Measurements from ENCODE around the gene BUD31. TPM values are rescaled to one million over a fixed set of nuclear protein-coding genes. Genes with fewer than 3 reads are reported as not detected.

BUD31 gene
- total RNA-seq, 1 donor from 2014 or later = 73.4 TPM

DNA sequence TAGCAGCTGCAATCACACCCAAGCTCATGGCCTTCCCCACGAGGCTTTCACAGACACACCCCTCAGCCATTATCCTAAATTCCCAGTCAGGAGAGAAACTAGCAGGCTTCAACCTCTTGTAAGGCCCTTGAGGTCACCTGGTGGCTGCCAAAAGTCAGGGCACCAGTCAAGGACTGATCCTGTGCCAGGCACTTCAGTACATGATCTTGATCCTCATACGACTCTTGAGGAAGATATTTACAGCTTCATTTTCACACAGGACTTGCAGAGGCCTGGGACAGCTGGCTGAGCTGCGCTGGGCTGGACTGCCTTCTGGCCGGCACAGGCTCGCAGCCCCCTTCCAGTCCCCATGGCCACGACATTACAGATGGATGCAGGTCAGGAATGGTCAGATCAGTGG is 9.2 kb upstream of the BUD31 start:
- Mint-ChIP-seq H3K27me3 (ENCODE audit: unreplicated experiment) (peaks cover 21% of the 10 kb centered on the region), H3K4me1 (ENCODE audit: unreplicated experiment) (no peaks in the 10 kb centered on the region), H3K9me3 (ENCODE audit: unreplicated experiment) (no peaks in the 10 kb centered on the region), H3K4me3 (ENCODE audit: unreplicated experiment) (no peak overlapping the region), H3K27ac (ENCODE audit: unreplicated experiment) (peak overlapping the region; percentile 16), H3K36me3 (ENCODE audit: low read depth, unreplicated experiment) (peaks cover 42% of the 10 kb centered on the region)
- no peak for DNase-seq (ENCODE audit: low spot score)
- no peak for TF ChIP-seq CTCF (IDR thresholded peaks at IDR 0.05; ENCODE audit: unreplicated experiment)

- Mint-ChIP-seq H3K27ac (ENCODE audit: unreplicated experiment) (no peak overlapping the region), H3K4me3 (ENCODE audit: unreplicated experiment) (peak overlapping the region; percentile 75), H3K9me3 (ENCODE audit: unreplicated experiment) (no peaks in the 10 kb centered on the region), H3K36me3 (ENCODE audit: low read depth, unreplicated experiment) (peaks cover 43% of the 10 kb centered on the region), H3K27me3 (ENCODE audit: unreplicated experiment) (peaks cover 34% of the 10 kb centered on the region), H3K4me1 (ENCODE audit: unreplicated experiment) (peaks cover 14% of the 10 kb centered on the region)
- no peak for TF ChIP-seq CTCF (IDR thresholded peaks at IDR 0.05; ENCODE audit: unreplicated experiment)
- no peak for DNase-seq (ENCODE audit: low spot score)
Measured at GRCh38 chr7:99402854-99403253, 5.9 kb upstream of the BUD31 start.

- Mint-ChIP-seq H3K36me3 (ENCODE audit: low read depth, unreplicated experiment) (peaks cover 40% of the 10 kb centered on the region), H3K4me1 (ENCODE audit: unreplicated experiment) (peaks cover 18% of the 10 kb centered on the region), H3K27me3 (ENCODE audit: unreplicated experiment) (peaks cover 34% of the 10 kb centered on the region), H3K9me3 (ENCODE audit: unreplicated experiment) (no peaks in the 10 kb centered on the region), H3K27ac (ENCODE audit: unreplicated experiment) (peak overlapping the region; percentile 64), H3K4me3 (ENCODE audit: unreplicated experiment) (peak overlapping the region; percentile 60)
- no peak for DNase-seq (ENCODE audit: low spot score)
- no peak for TF ChIP-seq CTCF (IDR thresholded peaks at IDR 0.05; ENCODE audit: unreplicated experiment)
Measured at GRCh38 chr7:99403764-99404163, 5.0 kb upstream of the BUD31 start.

- H3K4me1 Mint-ChIP-seq (ENCODE audit: unreplicated experiment) = peaks cover 25% of the 10 kb centered on the region
- H3K27ac Mint-ChIP-seq (ENCODE audit: unreplicated experiment) = peak overlapping the region; percentile 64
- DNase-seq (ENCODE audit: low spot score) = no peak
- H3K4me3 Mint-ChIP-seq (ENCODE audit: unreplicated experiment) = peak overlapping the region; percentile 60
- TF ChIP-seq CTCF (IDR thresholded peaks at IDR 0.05; ENCODE audit: unreplicated experiment) = no peak
- H3K9me3 Mint-ChIP-seq (ENCODE audit: unreplicated experiment) = no peaks in the 10 kb centered on the region
- peaks cover 45% of the 10 kb centered on the region for H3K36me3 Mint-ChIP-seq (ENCODE audit: low read depth, unreplicated experiment)
- H3K27me3 Mint-ChIP-seq (ENCODE audit: unreplicated experiment) = peaks cover 39% of the 10 kb centered on the region
Measured at GRCh38 chr7:99404235-99404976, 4.4 kb upstream of the BUD31 start.

DNA sequence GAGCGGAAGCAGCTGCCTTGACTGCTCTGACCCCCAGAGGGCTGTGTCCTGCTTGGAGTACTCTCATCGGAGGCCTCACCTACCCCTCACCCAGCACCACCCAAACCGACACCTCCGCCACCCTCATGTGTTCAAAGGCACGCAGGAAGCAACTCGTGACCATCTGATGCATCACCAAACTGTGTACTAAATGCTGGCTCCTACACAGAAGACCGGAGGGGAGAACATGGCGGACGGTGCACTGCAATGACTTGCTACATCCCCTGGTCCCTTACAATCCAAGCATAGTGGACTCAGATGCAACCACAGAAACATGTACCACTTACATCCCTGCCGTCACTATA is 3.8 kb upstream of the BUD31 start:
- H3K9me3 Mint-ChIP-seq (ENCODE audit: unreplicated experiment) = no peaks in the 10 kb centered on the region
- TF ChIP-seq CTCF (IDR thresholded peaks at IDR 0.05; ENCODE audit: unreplicated experiment) = no peak
- peaks cover 46% of the 10 kb centered on the region for H3K36me3 Mint-ChIP-seq (ENCODE audit: low read depth, unreplicated experiment)
- no peak overlapping the region for H3K4me3 Mint-ChIP-seq (ENCODE audit: unreplicated experiment)
- peaks cover 29% of the 10 kb centered on the region for H3K4me1 Mint-ChIP-seq (ENCODE audit: unreplicated experiment)
- H3K27me3 Mint-ChIP-seq (ENCODE audit: unreplicated experiment) = peaks cover 36% of the 10 kb centered on the region
- no peak overlapping the region for H3K27ac Mint-ChIP-seq (ENCODE audit: unreplicated experiment)
- DNase-seq (ENCODE audit: low spot score) = no peak

Data from endothelial cell (in vitro differentiated cells).